Adrenal gland (tissue), 5 donors: ENCODE results near the gene PXN.

ENCODE experiments used
- CTCF ChIP-seq, 6 experiments: fragments of 450-650 bp in 4 of 6; fragments of 200-600 bp in 2 of 6; sonication (generic) in 1 of 6; IDR thresholded peaks; 1 replicate in 5 of 6; 2 replicates in 1 of 6; pipeline versions ENCODE4 v1.5.1 to v1.8.0; 2016 to 2021; ENCODE audit warnings: antibody characterized with exemption in 6 of 6, mild to moderate bottlenecking in 2 of 6, moderate library complexity in 1 of 6
- POLR2A ChIP-seq, 2 donors: fragments of 450-650 bp; IDR thresholded peaks; one replicate each; pipeline ENCODE4 v1.6.1; 2017; ENCODE audit warnings: antibody characterized with exemption in 2 of 2, mild to moderate bottlenecking in 2 of 2, moderate library complexity in 1 of 2
- donor health status: DM: no; HTN: no; CAD: no.

- TF ChIP-seq POLR2A (IDR thresholded peaks at IDR 0.05) (no peak), CTCF (IDR thresholded peaks at IDR 0.05) (no peak)
These were observed 542 bp downstream of the PXN start for GRCh38 chr12:120264904-120265472.
